WTC11 (cell line): ENCODE data around the gene OPTC.

Experiments used
- CREM ChIP-seq: sonication (generic); formaldehyde crosslinking; IDR thresholded peaks from 2 replicates; pipeline ENCODE4 v1.8.1; 2022; ENCODE audit warnings: mild to moderate bottlenecking, missing genetic modification reagents, moderate library complexity
- CTCF ChIP-seq: fragments of 200-600 bp; IDR thresholded peaks from 2 replicates; pipeline ENCODE4 v1.8.0; 2022; ENCODE audit warnings: antibody characterized with exemption
- TP53 ChIP-seq: sonication (generic); formaldehyde crosslinking; IDR thresholded peaks from 2 replicates; pipeline ENCODE4 v1.8.1; 2023; ENCODE audit warnings: mild to moderate bottlenecking, missing genetic modification reagents

- TF ChIP-seq CTCF (no peak), CREM (CRISPR knock-in tag) (no peak), TP53 (no peak)
These were observed 29.7 kb upstream of the OPTC start for GRCh38 chr1:203464226-203464625.
